ENCODE measurements around the gene OR52K2. TPM values are rescaled to one million over a fixed set of nuclear protein-coding genes. Genes with fewer than 3 reads are reported as not detected.
"Not testable (repeated sequence)": the region's sequence is repeated elsewhere in the genome, so short reads cannot be mapped to it uniquely, and the experiment has no call there.

The OR52K2 gene
- 1 to 10 TPM in 1 of 8 experiments, under 1 TPM in 3, not detected in 4; 0.17 to 1.1 (median 0.57) TPM for total RNA-seq

- ATAC-seq (replicated peaks in 6 of 8), result no peak
- H3K27ac ChIP-seq, result no peak within 1 kb of the TSS
Measured at GRCh38 chr11:4448995-4449394, at the start of gene OR52K2. Gene OR52K2 (plus strand): TSS chr11:4449295. CDS start chr11:4449340, 45 bp downstream.

DNA sequence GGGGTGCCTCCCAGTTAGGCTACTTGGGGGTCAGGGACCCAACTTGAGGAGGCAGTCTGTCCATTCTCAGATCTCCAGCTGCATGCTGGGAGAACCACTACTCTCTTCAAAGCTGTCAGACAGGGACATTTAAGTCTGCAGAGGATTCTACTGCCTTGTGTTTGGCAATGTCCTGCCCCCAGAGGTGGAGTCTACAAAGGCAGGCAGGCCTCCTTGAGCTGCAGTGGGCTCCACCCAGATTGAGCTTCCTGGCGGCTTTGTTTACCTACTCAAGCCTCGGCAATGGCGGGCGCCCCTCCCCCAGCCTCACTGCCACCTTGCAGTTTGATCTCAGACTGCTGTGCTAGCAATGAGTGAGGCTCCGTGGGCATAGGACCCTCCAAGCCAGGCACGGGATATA, 42.9 kb upstream of the OR52K2 start:
- H3K4me3 ChIP-seq; in situ Hi-C loops (cut with MboI; ENCODE audit: low pct_unique_long_range_greater_than_20kb in 2 of 9, low sequenced_read_pairs in 9 of 9, unreplicated experiment in 9 of 9); H3K27ac ChIP-seq; H3K4me1 ChIP-seq (replicated peaks in 1 of 2); ATAC-seq (replicated peaks in 6 of 8): not testable (repeated sequence)
- WGBS, 10 experiments, result no CpG with 5 or more reads among the region's 6 CpGs

More at GRCh38 chr11:4448995-4449394, at the start of gene OR52K2:
- in situ Hi-C loops (cut with MboI; ENCODE audit: low pct_unique_long_range_greater_than_20kb in 2 of 9, low sequenced_read_pairs in 9 of 9, unreplicated experiment in 9 of 9), result no loop called here
- Histone ChIP-seq H3K4me3 (no peak within 1 kb of the TSS), H3K4me1 (replicated peaks in 1 of 2) (no peaks in the 10 kb centered on the region)

GRCh38 chr11:4416306-4416705, 32.8 kb upstream of the OR52K2 start:
- ATAC-seq (replicated peaks in 6 of 8), result no peak
- no peaks in the 10 kb centered on the region for H3K4me1 ChIP-seq (replicated peaks in 1 of 2)
- 0 to 63% (median 13%) methylated on average over 1 of the region's 1 CpG; no CpG with 5 or more reads in 2 of the 10 experiments for WGBS, 10 experiments
- in situ Hi-C loops (cut with MboI; ENCODE audit: low pct_unique_long_range_greater_than_20kb in 2 of 9, low sequenced_read_pairs in 9 of 9, unreplicated experiment in 9 of 9), result no loop called here
- no peak overlapping the region for H3K27ac ChIP-seq
- no peak overlapping the region for H3K4me3 ChIP-seq

DNA sequence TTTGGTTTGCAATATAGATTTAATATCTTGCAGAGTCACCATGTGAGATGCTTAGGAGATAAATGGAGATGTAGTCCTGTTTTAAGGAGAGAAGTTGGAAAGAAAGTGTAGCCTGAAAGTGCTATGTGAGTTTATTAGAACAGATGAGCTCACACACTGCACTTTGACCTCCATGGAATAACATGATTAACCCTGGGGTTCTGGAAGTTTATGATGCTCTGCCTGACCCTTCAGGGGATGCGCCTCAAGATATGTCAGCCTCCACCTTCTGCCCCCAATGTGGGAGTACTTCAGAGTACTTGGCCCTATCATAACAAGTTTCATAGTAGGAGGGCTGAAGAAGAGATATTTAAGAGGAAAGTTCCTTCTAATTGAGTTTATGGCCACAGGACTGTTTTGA, 32.3 kb upstream of the OR52K2 start:
- no peak for ATAC-seq (replicated peaks in 6 of 8)
- in situ Hi-C loops (cut with MboI; ENCODE audit: low pct_unique_long_range_greater_than_20kb in 2 of 9, low sequenced_read_pairs in 9 of 9, unreplicated experiment in 9 of 9), result no loop called here
- Histone ChIP-seq H3K4me1 (replicated peaks in 1 of 2) (no peaks in the 10 kb centered on the region), H3K27ac (no peak overlapping the region), H3K4me3 (no peak overlapping the region)
- 14 to 80% (median 40%) methylated on average over 1 of the region's 1 CpG; no CpG with 5 or more reads in 6 of the 10 experiments for WGBS, 10 experiments

GRCh38 chr11:4418403-4418802, 30.7 kb upstream of the OR52K2 start:
- 35 to 80% (median 70%) methylated on average over 2 to 5 of the region's 8 CpGs; no CpG with 5 or more reads in 4 of the 10 experiments for WGBS, 10 experiments
- Histone ChIP-seq H3K4me1 (replicated peaks in 1 of 2) (no peaks in the 10 kb centered on the region), H3K27ac (no peak overlapping the region), H3K4me3 (no peak overlapping the region)
- ATAC-seq (replicated peaks in 6 of 8), result no peak
- in situ Hi-C loops (cut with MboI; ENCODE audit: low pct_unique_long_range_greater_than_20kb in 2 of 9, low sequenced_read_pairs in 9 of 9, unreplicated experiment in 9 of 9), result no loop called here

DNA sequence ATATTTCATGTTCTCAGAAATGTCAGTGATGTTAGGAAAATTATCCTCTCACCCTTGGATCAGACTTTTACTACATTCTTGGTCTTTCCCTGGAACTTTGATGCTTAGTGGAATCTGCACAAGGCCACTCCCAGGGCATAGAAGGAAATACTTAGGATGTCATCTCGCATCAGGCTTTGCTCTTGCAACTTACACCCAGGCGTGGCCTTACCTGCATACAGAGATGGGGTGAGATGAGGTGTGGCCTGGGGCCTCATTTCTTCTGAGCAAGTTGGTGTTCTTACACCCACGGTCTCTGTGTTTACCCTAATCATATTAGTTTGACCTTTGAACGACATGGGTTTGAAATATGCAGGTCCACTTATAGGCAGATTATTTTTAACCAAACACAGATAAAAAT, 19.0 kb upstream of the OR52K2 start:
- no peak overlapping the region for H3K4me3 ChIP-seq
- no peaks in the 10 kb centered on the region for H3K4me1 ChIP-seq (replicated peaks in 1 of 2)
- no peak for ATAC-seq (replicated peaks in 6 of 8)
- in situ Hi-C loops (cut with MboI; ENCODE audit: low pct_unique_long_range_greater_than_20kb in 2 of 9, low sequenced_read_pairs in 9 of 9, unreplicated experiment in 9 of 9), result no loop called here
- 14 to 68% (median 60%) methylated on average over 3 to 4 of the region's 4 CpGs; no CpG with 5 or more reads in 2 of the 10 experiments for WGBS, 10 experiments
- H3K27ac ChIP-seq, result no peak overlapping the region

DNA sequence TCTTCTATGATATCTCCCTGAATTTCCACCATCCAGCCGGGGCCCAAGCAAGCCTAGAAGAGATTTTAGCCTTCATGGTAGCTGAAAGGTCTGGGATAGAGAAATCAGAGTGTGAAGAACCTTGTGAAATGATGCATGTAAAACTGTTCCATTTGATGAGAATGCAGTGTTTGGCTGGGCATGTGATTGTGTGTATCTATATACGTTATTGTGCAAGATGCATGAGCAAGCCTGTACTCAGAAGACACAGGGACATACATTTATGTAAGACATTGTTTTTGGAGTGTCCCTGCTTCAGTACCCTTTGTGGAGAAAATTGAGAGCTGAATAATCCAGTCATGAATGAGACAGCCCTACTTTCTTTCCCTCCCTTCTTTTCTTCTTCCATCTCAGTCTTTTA, 15.2 kb upstream of the OR52K2 start:
- no peak for ATAC-seq (replicated peaks in 6 of 8)
- 0 to 100% (median 27%) methylated on average over 1 to 2 of the region's 2 CpGs for WGBS, 10 experiments
- Histone ChIP-seq H3K4me3 (no peak overlapping the region), H3K4me1 (replicated peaks in 1 of 2) (no peaks in the 10 kb centered on the region), H3K27ac (no peak overlapping the region)
- in situ Hi-C loops (cut with MboI; ENCODE audit: low pct_unique_long_range_greater_than_20kb in 2 of 9, low sequenced_read_pairs in 9 of 9, unreplicated experiment in 9 of 9), result no loop called here

DNA sequence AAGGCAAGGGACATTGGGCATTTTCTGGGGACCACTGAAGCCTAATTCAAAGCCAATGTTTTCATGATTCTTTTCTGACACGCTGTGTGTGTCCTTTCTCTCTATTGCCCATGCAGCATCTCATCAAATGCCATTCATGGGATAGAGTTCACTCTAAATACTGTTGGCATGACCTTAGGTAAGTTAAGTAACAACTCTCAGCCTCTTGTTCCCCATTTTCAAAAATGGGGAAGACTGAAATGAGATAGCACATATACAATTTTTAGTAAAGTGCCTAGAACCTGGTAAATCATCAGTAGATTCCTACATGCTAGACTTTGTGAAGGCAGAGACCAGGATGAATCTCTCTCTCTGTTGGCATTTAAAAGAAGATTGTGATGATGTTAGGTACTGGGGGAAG, 12.7 kb upstream of the OR52K2 start:
- ATAC-seq (replicated peaks in 6 of 8), result no peak
- WGBS, 10 experiments, result 0 to 71% (median 32%) methylated on average over 1 of the region's 1 CpG; no CpG with 5 or more reads in 4 of the 10 experiments
- in situ Hi-C loops (cut with MboI; ENCODE audit: low pct_unique_long_range_greater_than_20kb in 2 of 9, low sequenced_read_pairs in 9 of 9, unreplicated experiment in 9 of 9), result no loop called here
- Histone ChIP-seq H3K4me1 (replicated peaks in 1 of 2) (no peaks in the 10 kb centered on the region), H3K4me3 (no peak overlapping the region), H3K27ac (no peak overlapping the region)

- in situ Hi-C loops (cut with MboI; ENCODE audit: low pct_unique_long_range_greater_than_20kb in 2 of 9, low sequenced_read_pairs in 9 of 9, unreplicated experiment in 9 of 9), result no loop called here
- 33 to 100% (median 85%) methylated on average over 1 to 3 of the region's 3 CpGs; no CpG with 5 or more reads in 2 of the 10 experiments for WGBS, 10 experiments
- Histone ChIP-seq H3K4me3 (no peak overlapping the region), H3K4me1 (replicated peaks in 1 of 2) (no peaks in the 10 kb centered on the region), H3K27ac (no peak overlapping the region)
- ATAC-seq (replicated peaks in 6 of 8), result no peak
Measured at GRCh38 chr11:4441515-4441914, 7.6 kb upstream of the OR52K2 start.

GRCh38 chr11:4443232-4443891, 5.7 kb upstream of the OR52K2 start:
- 0 to 80% (median 58%) methylated on average over 1 to 3 of the region's 3 CpGs; no CpG with 5 or more reads in 6 of the 10 experiments for WGBS, 10 experiments
- in situ Hi-C loops (cut with MboI; ENCODE audit: low pct_unique_long_range_greater_than_20kb in 2 of 9, low sequenced_read_pairs in 9 of 9, unreplicated experiment in 9 of 9), result no loop called here
- no peak overlapping the region for H3K27ac ChIP-seq
- no peaks in the 10 kb centered on the region for H3K4me1 ChIP-seq (replicated peaks in 1 of 2)
- peak in 2 of 8 experiments; percentile 90 to 96 for ATAC-seq (replicated peaks in 6 of 8)
- no peak overlapping the region for H3K4me3 ChIP-seq

DNA sequence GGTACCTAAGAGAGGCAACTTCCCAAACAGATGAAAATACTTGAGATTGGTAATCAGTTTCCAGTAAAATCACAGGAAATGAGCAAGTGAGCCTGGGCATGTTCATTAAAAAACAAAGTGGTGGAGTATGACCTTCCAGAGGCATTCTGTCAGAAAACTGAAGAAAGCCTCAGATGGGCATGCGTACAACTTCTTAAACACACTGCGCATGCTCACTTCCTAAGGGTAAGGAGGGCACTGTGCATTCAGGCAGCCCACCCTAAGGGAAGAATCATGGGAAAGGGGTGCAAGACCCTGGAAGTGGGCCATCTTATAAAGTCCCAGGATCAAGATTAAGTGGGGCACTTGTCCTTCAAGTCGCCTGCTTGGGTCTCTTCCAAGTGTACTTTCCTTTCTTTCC, 4.0 kb downstream of the OR52K2 start:
- Histone ChIP-seq H3K4me3 (no peak overlapping the region), H3K4me1 (replicated peaks in 1 of 2) (no peaks in the 10 kb centered on the region), H3K27ac (no peak overlapping the region)
- WGBS, 10 experiments, result 69 to 100% (median 82%) methylated on average over 1 to 3 of the region's 3 CpGs; no CpG with 5 or more reads in 4 of the 10 experiments
- in situ Hi-C loops (cut with MboI; ENCODE audit: low pct_unique_long_range_greater_than_20kb in 2 of 9, low sequenced_read_pairs in 9 of 9, unreplicated experiment in 9 of 9), result no loop called here
- ATAC-seq (replicated peaks in 6 of 8), result no peak

DNA sequence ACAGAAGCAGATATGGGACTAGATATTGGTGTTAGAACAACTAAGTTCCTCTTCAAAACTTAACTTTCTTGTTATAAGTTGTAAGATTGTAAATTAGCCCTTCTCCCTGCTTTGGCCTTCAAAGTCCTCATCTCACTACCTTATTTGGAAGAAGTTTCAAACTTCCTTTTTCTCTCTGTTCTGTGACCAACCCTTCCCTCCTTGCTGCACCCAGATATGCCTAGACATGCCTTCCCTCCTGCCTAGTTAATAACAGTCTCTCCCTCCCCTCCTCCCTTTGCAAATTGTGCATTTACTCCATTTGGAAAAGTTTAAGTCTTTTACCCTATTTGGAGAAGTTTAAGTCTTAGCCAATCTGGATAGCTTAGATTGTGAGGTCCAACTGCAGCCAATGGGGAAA, 4.9 kb downstream of the OR52K2 start:
- Histone ChIP-seq H3K4me3 (no peak overlapping the region), H3K4me1 (replicated peaks in 1 of 2) (no peaks in the 10 kb centered on the region), H3K27ac (no peak overlapping the region)
- ATAC-seq (replicated peaks in 6 of 8), result peak in 2 of 8 experiments; percentile 92 to 98
- in situ Hi-C loops (cut with MboI; ENCODE audit: low pct_unique_long_range_greater_than_20kb in 2 of 9, low sequenced_read_pairs in 9 of 9, unreplicated experiment in 9 of 9), result no loop called here

- no peak for ATAC-seq (replicated peaks in 6 of 8)
- in situ Hi-C loops (cut with MboI; ENCODE audit: low pct_unique_long_range_greater_than_20kb in 2 of 9, low sequenced_read_pairs in 9 of 9, unreplicated experiment in 9 of 9), result no loop called here
Measured at GRCh38 chr11:4455419-4455818, 6.3 kb downstream of the OR52K2 start.

GRCh38 chr11:4459500-4459899, 10.4 kb downstream of the OR52K2 start:
- no peaks in the 10 kb centered on the region for H3K4me1 ChIP-seq (replicated peaks in 1 of 2)
- H3K4me3 ChIP-seq, result no peak overlapping the region
- in situ Hi-C loops (cut with MboI; ENCODE audit: low pct_unique_long_range_greater_than_20kb in 2 of 9, low sequenced_read_pairs in 9 of 9, unreplicated experiment in 9 of 9), result no loop called here
- WGBS, 10 experiments, result 17 to 100% (median 62%) methylated on average over 1 to 4 of the region's 4 CpGs; no CpG with 5 or more reads in 1 of the 10 experiments
- H3K27ac ChIP-seq, result no peak overlapping the region
- peak in 2 of 8 experiments; percentile 8 to 14 for ATAC-seq (replicated peaks in 6 of 8)

More at GRCh38 chr11:4455419-4455818, 6.3 kb downstream of the OR52K2 start:
- Histone ChIP-seq H3K4me3 (no peak overlapping the region), H3K27ac (no peak overlapping the region), H3K4me1 (replicated peaks in 1 of 2) (no peaks in the 10 kb centered on the region)
- WGBS, 10 experiments, result 0 to 83% methylated on average over 1 of the region's 1 CpG; no CpG with 5 or more reads in 8 of the 10 experiments
